Gastrocnemius medialis (tissue), 4 donors: ENCODE results near the gene AMBRA1. TPM values are rescaled to one million over a fixed set of nuclear protein-coding genes. Genes with fewer than 3 reads are reported as not detected.
A peak's percentile ranks its signal among the peaks of the same experiment; 100 is the strongest.

Source experiments
- ATAC-seq, 2 donors: fragments of 150-250 bp; one replicate each; pipeline ENCODE4 v1.9.1; 2016
- DNase-seq, 2 donors: peaks; one replicate each; pipeline ENCODE4 v3.0.0-alpha.2; 2019
- H3K27ac ChIP-seq, 4 donors: fragments of 200-600 bp; sonication (generic); 1 replicate in 1 of 4; 2 replicates in 3 of 4; pipeline ENCODE4 v1.5.1; 2016 to 2018; ENCODE audit warnings: mild to moderate bottlenecking in 2 of 4, moderate library complexity in 1 of 4
- H3K27me3 ChIP-seq, 3 donors: fragments of 200-600 bp; sonication (generic) in 2 of 3; 1 replicate in 1 of 3; 2 replicates in 2 of 3; pipeline versions ENCODE4 v1.5.1 to v1.6.0; 2016 to 2019; ENCODE audit warnings: mild to moderate bottlenecking in 1 of 3, moderate library complexity in 1 of 3
- H3K36me3 ChIP-seq, 2 donors: fragments of 200-600 bp; sonication (generic) in 1 of 2; one replicate each; pipeline ENCODE4 v1.5.1; 2017 to 2018
- H3K4me1 ChIP-seq, 2 donors: fragments of 200-600 bp; sonication (generic) in 1 of 2; one replicate each; pipeline ENCODE4 v1.5.1; 2016 to 2017; ENCODE audit warnings: mild to moderate bottlenecking in 2 of 2
- H3K4me3 ChIP-seq, 4 donors: fragments of 200-600 bp; sonication (generic) in 3 of 4; 1 replicate in 1 of 4; 2 replicates in 3 of 4; pipeline ENCODE4 v1.5.1; 2016 to 2019; ENCODE audit warnings: mild to moderate bottlenecking in 2 of 4
- H3K9me3 ChIP-seq, 3 donors: fragments of 200-600 bp; sonication (generic) in 2 of 3; 1 replicate in 1 of 3; 2 replicates in 2 of 3; pipeline ENCODE4 v1.5.1; 2016 to 2019
- POLR2A ChIP-seq, 2 donors: fragments of 450-650 bp; IDR thresholded peaks; one replicate each; pipeline ENCODE4 v1.6.1; 2017; ENCODE audit warnings: antibody characterized with exemption in 2 of 2, mild to moderate bottlenecking in 2 of 2, moderate library complexity in 2 of 2
- in situ Hi-C, 4 donors: fragments of 200-750 bp; cut with MboI; loops; one replicate each; pipeline versions ENCODE4 v1.15.0 to v1.8.0; 2017; ENCODE audit warnings: low sequenced_read_pairs in 4 of 4
- intact Hi-C: fragments of 100-400 bp; cut with DNase I; formaldehyde crosslinking; loops from one replicate; pipeline ENCODE4 v1.15.1; 2023; ENCODE audit warnings: low total_unique reads
- total RNA-seq, 4 donors: library from RNA; depleted of rRNA; stranded (reverse); fragments of >200 nt; gene quantifications; one replicate each; pipeline versions ENCODE4 v1.1.0 to v1.2.3, GENCODE V29; 2016
- TF ChIP-seq, protein P1 (sequence below), 5 experiments: fragments of 450-650 bp in 3 of 5; fragments of 200-600 bp in 2 of 5; sonication (generic) in 2 of 5; IDR thresholded peaks in 4 of 5; conservative IDR thresholded peaks in 1 of 5; 1 replicate in 4 of 5; 2 replicates in 1 of 5; pipeline ENCODE4 v1.5.1; 2016 to 2019; ENCODE audit warnings: antibody characterized with exemption in 5 of 5, mild to moderate bottlenecking in 3 of 5, moderate library complexity in 3 of 5

The AMBRA1 gene
- total RNA-seq, 4 donors from 2014 or later: 17.3 to 24.3 (median 20.7) TPM

DNA sequence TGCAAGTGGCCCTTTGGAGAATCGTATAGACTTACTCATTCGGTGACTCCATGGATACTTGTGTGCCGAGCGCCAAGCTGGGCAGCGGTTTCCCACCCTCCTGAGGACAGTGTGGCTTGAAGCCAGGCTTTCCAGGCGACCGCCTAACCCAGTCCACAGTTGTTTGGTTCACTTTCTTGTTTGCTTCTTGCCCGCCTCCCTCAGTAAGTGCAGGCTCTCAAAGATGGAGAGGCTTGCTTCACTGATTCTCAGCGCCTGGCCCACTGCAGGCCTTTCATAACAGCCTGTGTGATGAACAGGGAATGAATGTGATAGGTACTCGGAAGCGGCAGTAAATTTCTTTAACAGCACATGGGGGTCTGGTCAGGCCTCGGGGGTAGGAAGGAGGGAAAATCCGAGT is 223.6 kb downstream of the AMBRA1 start:
- in situ Hi-C loops (no loop called here), intact Hi-C loops (no loop called here)
- H3K36me3 ChIP-seq: peaks cover 0 to 75% of the 10 kb centered on the region in 2 donors
- DNase-seq (no peak), ATAC-seq (no peak)
- no peaks in the 10 kb centered on the region for H3K27me3 ChIP-seq
- H3K9me3 ChIP-seq: no peaks in the 10 kb centered on the region
- no peak for TF ChIP-seq POLR2A (IDR thresholded peaks at IDR 0.05)
- TF ChIP-seq, protein P1, sequence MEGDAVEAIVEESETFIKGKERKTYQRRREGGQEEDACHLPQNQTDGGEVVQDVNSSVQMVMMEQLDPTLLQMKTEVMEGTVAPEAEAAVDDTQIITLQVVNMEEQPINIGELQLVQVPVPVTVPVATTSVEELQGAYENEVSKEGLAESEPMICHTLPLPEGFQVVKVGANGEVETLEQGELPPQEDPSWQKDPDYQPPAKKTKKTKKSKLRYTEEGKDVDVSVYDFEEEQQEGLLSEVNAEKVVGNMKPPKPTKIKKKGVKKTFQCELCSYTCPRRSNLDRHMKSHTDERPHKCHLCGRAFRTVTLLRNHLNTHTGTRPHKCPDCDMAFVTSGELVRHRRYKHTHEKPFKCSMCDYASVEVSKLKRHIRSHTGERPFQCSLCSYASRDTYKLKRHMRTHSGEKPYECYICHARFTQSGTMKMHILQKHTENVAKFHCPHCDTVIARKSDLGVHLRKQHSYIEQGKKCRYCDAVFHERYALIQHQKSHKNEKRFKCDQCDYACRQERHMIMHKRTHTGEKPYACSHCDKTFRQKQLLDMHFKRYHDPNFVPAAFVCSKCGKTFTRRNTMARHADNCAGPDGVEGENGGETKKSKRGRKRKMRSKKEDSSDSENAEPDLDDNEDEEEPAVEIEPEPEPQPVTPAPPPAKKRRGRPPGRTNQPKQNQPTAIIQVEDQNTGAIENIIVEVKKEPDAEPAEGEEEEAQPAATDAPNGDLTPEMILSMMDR (IDR thresholded peaks at IDR 0.05 in 4 of 5, conservative IDR thresholded peaks at IDR 0.05 in 1 of 5): no peak
- H3K4me1 ChIP-seq: peaks cover 21 to 26% of the 10 kb centered on the region in 2 donors
- no peak overlapping the region for H3K4me3 ChIP-seq
- H3K27ac ChIP-seq: no peak overlapping the region

DNA sequence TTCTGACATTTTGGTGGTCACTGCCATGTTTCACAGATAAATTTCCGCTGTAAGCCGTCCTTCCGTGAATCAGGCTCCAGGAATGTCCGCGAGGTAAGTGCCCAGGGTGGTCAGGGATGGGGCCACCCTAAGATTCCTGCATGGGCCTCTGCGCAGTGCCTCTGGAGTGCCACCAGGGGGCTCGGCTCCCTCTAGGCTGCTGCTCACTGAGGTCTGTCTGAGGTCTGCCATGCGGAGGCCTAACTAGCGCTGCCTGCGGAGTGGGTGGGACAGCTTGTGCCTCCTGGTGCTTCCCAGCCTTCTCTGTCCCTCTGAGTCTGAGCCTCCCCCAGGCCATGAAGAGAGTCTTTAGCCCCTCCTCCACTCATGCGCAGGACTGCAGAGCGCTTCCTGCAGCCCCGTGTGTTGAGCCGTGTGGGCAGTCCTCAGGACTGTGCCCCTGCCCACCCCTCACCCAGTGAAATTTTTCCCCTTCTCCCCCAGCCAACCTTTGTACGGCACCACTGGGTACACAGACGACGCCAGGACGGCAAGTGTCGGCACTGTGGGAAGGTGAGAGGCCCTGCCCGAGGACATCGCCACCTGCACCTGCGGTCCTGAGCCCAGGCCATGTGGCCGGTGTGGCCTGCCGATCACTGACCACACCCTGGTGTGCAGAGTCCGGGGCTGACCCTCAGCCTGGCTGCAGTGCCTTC is 224.2 kb downstream of the AMBRA1 start:
- no peak for ATAC-seq
- in situ Hi-C loops (no loop called here), intact Hi-C loops (loop anchor here (10.0 kb wide), 2 partner anchors 815 to 1055 kb away; partner anchors contain the start of genes PACSIN3 and PSMC3)
- Histone ChIP-seq H3K27ac (no peak overlapping the region), H3K27me3 (no peaks in the 10 kb centered on the region), H3K36me3 (peaks cover 0 to 68% of the 10 kb centered on the region in 2 donors), H3K9me3 (no peaks in the 10 kb centered on the region), H3K4me1 (peaks cover 27 to 32% of the 10 kb centered on the region in 2 donors), H3K4me3 (no peak overlapping the region)
- no peak for DNase-seq
- TF ChIP-seq POLR2A (IDR thresholded peaks at IDR 0.05): no peak
- TF ChIP-seq, protein P1 (IDR thresholded peaks at IDR 0.05 in 4 of 5, conservative IDR thresholded peaks at IDR 0.05 in 1 of 5): peak; percentile 58 to 73 (median 73)

- peaks cover 44 to 49% of the 10 kb centered on the region in 2 donors for H3K4me1 ChIP-seq
- peaks cover 0 to 51% of the 10 kb centered on the region in 2 donors for H3K36me3 ChIP-seq
- peak overlapping the region in 3 of 4 donors; percentile 98 to 99 (median 98) for H3K27ac ChIP-seq
These were observed 225.9 kb downstream of the AMBRA1 start for GRCh38 chr11:46367916-46368267.

GRCh38 chr11:46367244-46367915 is 226.4 kb downstream of the AMBRA1 start:
- ATAC-seq: peak in 1 of 2 donors; percentile 18
- H3K4me1 ChIP-seq: peaks cover 49 to 55% of the 10 kb centered on the region in 2 donors
- in situ Hi-C loops: no loop called here
- DNase-seq: peak in 1 of 2 donors; percentile 66
- H3K27ac ChIP-seq: peak overlapping the region; percentile 98 to 100 (median 98)
- H3K27me3 ChIP-seq: no peaks in the 10 kb centered on the region
- no peaks in the 10 kb centered on the region for H3K9me3 ChIP-seq
- no peak for TF ChIP-seq POLR2A (IDR thresholded peaks at IDR 0.05)
- TF ChIP-seq, protein P1 (IDR thresholded peaks at IDR 0.05 in 4 of 5, conservative IDR thresholded peaks at IDR 0.05 in 1 of 5): peak; percentile 92 to 98 (median 96)
- H3K36me3 ChIP-seq: peaks cover 0 to 46% of the 10 kb centered on the region in 2 donors
- intact Hi-C loops: loop anchor here (1.0 to 10.0 kb wide), 3 partner anchors 15 to 1057 kb away; partner anchors contain the start of genes PACSIN3 and PSMC3
- no peak overlapping the region for H3K4me3 ChIP-seq

More at GRCh38 chr11:46367916-46368267, 225.9 kb downstream of the AMBRA1 start:
- Histone ChIP-seq H3K9me3 (no peaks in the 10 kb centered on the region), H3K27me3 (no peaks in the 10 kb centered on the region), H3K4me3 (no peak overlapping the region)
- intact Hi-C loops (loop anchor here (1.0 to 10.0 kb wide), 3 partner anchors 16 to 1057 kb away; partner anchors contain the start of genes PACSIN3 and PSMC3), in situ Hi-C loops (no loop called here)
- ATAC-seq (no peak), DNase-seq (no peak)
- TF ChIP-seq, protein P1 (IDR thresholded peaks at IDR 0.05 in 4 of 5, conservative IDR thresholded peaks at IDR 0.05 in 1 of 5): peak in 2 of 5 experiments; percentile 26 to 33
- no peak for TF ChIP-seq POLR2A (IDR thresholded peaks at IDR 0.05)
